Right renal pelvis (tissue), 4 donors: ENCODE results near the gene WDPCP. TPM values are rescaled to one million over a fixed set of nuclear protein-coding genes. Genes with fewer than 3 reads are reported as not detected.
A peak's percentile ranks its signal among the peaks of the same experiment; 100 is the strongest.
"Not testable (repeated sequence)": the region's sequence is repeated elsewhere in the genome, so short reads cannot be mapped to it uniquely, and the experiment has no call there.

Experiments
- DNase-seq, 4 donors: peaks; one replicate each; pipeline ENCODE4 v3.0.0-alpha.2; 2013; ENCODE audit warnings: low read depth in 4 of 4, low spot score in 3 of 4, missing footprints in 1 of 4
- polyA plus RNA-seq, 4 donors: library from polyadenylated mRNA; unstranded; fragments of 120-200 nt; gene quantifications; one replicate each; pipeline ENCODE4 v1.2.1, GENCODE V29; 2013; ENCODE audit not compliant: insufficient read length in 4 of 4

WDPCP gene
- polyA plus RNA-seq, 4 donors = 11.1 to 14.4 (median 13.1) TPM

DNA sequence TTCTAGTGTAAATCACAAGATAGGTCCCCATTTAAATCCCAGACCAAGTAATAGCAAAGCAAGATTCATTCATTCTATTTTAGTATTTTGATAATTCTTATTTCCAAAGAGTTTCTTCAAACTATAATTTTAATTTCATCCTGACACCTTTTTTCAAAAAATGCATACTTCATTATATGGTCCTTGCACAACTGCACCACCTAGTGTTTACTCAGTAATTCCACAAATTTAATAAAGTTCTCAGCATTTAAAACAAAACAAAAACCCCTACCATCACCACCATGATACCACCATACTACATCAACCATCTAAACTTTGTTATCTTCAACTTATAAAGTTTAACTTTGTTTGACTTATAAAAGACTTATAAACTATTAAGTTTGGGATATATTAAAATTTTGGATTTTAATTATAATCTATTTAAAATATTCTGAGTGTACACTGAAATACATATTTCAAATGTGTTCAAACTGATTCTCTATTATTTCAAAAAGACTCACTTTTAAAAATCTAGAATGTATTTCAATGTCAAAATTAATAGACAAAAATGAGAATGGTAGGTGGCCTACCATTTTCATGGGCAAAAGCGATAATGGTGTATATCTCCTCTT is 44.2 kb downstream of the WDPCP start:
- DNase-seq = no peak

DNA sequence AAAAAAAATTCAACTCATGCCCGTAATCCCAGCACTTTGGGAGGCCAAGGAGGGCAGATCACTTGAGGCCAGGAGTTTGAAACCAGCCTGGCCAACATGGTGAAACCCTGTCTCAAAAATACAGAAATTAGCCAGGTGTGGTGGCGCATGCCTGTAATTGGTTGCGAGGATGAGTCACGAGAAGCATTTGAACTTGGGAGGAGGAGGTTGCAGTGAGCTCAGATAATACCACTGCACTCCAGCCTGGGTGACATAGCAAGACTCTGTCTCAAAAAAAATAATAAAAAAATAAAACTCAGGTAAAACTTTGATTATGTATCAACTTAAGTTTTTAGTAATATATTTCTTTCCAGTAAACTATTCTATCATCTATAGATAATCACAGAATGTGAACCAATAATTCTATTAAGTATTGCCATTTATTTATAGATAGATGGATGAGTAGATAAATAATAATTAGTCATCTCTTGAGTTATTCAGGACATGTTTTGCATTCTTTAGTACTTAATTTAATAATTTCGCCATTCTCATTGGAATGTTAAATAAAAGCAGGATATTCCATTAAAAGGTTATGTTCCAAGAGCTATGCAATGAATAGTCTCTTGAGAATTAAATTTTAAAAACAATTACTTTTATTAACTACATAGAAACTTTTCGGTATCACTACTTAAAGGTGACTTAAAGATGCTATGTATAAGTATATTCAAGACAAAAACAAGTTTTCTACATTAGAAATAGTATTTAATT is 48.7 kb downstream of the WDPCP start:
- DNase-seq = no peak

- DNase-seq = no peak
These were observed 49.9 kb downstream of the WDPCP start for GRCh38 chr2:63538390-63538789.

DNA sequence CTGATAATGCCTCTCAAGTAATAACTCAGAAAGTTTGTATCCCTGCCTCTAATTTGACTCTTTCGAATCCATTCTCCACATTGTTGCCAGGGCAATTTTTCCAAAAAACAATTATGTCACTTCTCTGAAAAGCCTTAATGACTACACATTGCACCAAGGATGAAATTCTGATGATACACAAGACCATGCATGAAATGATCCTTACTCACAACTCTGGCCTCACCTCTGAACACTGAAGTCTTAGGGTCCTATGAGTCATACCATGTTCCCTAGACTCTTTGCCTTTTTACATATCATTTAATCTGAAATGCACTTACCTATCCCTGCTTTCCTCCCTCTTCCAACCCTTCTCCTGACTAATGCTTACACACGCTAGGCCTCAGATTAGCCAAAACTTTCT is 51.0 kb downstream of the WDPCP start:
- DNase-seq = no peak

- DNase-seq = no peak
These were observed 57.5 kb downstream of the WDPCP start for GRCh38 chr2:63530704-63531279.

GRCh38 chr2:63525905-63526304 is 62.4 kb downstream of the WDPCP start:
- DNase-seq = no peak

GRCh38 chr2:63522950-63523349 is 65.3 kb downstream of the WDPCP start:
- no peak for DNase-seq

GRCh38 chr2:63520793-63521192 is 67.5 kb downstream of the WDPCP start:
- no peak for DNase-seq

GRCh38 chr2:63514781-63515180 is 73.5 kb downstream of the WDPCP start:
- no peak for DNase-seq

DNA sequence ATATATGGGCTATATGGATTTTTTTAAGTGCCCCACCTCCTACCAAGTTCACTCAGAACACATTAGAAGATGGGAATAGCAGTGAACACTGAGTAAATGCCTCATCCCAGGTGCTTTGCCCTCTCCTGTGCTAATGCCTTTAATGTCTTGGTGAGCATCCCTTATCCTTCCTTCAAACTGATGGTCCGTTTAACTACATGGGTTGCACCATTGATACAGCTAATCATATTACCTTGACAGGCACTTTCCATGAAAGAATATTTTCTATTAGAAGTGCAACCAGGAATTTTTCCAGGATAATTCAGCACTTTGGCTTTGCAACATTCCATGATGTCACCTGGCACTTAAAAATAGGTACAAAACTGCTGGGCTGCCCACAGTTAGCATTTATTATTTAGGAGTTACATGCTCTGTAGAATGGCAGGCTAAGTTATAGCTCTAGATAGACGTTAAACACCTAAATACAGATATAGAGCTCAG is 74.0 kb downstream of the WDPCP start:
- DNase-seq = no peak

DNA sequence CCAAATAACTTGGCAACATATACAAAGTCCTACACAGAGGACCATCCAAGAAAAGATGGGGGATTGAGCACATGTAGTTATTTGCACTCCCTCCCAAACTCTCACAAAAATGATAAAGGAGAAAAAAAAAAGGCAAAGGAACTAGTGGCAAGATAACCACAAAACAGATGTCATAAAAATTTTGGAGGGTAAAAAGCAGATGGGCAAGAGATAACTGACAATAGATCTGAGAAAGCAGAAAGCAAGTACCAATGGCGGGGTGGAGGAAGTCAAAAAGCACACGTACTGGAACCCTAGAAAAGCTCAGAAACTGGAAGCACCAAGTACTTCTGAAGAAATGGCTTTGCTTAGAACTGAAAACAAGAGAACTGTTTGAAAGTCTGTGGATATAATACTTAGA is 82.0 kb downstream of the WDPCP start:
- DNase-seq = no peak

DNA sequence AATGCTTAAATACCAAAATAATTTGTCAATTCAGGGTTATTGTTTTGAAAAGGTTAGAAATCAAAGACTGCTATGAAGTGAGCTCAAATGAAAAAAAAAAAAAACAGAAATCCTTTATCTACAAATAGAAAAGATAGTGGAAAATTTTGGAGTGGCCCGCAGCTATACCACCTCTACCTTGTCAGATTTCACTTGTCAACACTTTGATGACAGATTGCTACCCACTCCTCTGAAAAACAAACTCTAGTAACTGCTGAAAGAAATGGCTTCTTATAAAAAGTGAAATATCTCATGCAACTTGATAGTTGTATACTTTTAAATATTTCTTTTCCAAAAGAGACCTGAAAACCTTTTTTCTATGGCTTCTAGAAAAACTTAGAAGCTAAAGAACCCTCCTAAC is 84.5 kb downstream of the WDPCP start:
- DNase-seq = no peak

DNA sequence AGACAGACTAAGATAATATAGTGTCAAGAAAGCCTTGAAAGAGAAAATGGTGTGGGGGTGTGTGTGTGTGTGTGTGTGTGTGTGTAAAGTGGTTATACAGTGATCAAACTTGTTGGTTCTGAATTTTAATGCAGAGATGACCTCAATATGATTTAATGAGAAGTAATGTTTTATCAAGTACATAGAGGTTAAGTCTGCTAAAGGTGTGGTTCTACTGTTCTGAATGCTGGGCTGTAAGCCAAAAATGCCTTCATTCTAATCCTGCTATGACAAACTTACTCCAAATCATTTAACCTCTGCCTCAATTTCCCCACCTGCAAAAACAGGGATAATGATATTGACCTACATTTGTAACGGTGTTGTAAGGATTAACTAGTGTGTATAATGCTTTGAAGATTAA is 87.9 kb downstream of the WDPCP start:
- no peak for DNase-seq

DNA sequence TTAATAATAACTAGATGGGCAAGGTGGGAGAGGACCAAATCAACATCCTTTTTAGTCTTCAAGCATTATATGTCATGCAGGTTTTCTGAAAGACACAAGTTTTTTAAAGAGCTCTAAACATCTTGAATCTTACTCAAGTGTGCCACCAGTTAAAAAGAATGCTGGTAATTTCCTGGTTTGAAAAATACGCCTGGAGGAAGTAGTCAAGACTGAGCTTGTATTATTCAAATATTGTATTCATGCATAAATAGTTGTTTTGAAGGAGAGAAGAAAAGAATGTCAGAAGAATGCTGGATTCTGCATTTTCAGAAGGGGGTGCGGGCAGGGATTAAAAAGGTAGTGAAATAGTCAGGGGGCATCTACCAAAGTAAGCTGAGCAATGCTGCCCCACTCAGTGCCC is 90.7 kb downstream of the WDPCP start:
- no peak for DNase-seq

- no peak for DNase-seq
These were observed 93.3 kb downstream of the WDPCP start for GRCh38 chr2:63494968-63495367.

- DNase-seq = no peak
These were observed 94.2 kb downstream of the WDPCP start for GRCh38 chr2:63494100-63494499.

DNA sequence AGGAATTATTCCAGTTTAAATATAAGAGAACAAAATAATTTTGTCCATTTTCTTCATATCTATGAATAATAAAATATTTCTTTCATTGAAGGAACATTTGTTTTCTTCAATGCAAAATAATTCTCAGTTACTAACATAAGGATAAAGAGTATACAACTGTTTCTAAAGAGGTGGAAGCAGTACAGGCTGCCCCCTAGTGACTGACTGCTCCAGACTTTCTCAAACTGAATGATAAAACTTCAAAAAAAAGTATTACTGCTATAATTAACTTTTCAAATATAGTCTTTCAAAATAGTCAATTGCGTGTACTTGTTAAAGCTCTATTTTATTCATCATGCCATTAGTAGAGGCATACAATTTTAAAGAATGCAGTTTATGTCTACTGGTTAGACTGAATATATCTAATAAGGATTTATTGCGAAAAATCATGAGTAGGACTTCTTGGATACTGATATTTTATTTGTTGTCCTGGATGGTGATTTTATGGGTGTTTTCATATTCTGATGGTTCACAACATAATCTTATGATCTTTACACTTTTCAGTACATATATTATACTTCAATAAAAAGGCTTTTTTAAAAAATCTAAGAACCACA is 100.1 kb downstream of the WDPCP start:
- DNase-seq = peak in 3 of 4 donors; percentile 7 to 23 (median 10)

DNA sequence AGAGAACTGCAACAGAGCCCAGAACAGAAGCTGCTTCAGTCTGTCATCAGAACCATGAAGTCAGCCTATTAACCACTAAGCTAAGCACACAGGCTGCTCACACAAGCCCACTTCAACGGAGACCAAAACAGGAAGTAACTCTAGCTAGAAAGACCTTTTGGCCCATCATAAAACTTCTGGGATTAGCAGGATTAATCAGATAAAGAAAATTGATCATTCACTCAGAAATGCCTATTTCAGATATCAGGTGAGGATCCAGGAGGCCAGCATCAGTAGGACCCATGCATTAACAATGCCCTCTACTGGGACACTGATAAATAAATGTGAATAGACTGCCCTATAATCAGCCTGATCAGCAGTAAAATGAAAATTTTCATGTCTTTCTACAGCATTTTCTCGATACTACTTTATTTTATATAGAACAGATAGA is 101.4 kb downstream of the WDPCP start:
- no peak for DNase-seq

DNA sequence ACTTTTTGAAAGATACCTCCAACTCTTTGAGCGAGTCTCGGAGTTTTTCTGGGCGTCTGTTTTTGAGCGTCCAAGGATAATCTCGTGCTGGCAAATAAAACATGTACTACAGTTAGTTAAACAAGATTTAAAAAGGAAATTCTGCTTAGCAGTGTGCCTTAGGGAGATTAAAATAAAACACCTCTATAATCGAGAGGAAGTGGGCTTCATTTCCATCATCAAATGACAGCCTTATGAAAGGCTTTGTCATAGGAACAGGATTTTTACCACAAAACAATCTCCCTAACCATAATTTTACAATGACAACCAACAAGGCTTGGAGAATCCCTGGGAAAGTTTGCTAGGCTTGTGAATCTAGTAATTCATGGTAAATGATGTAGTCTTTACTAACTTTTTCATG is 103.4 kb downstream of the WDPCP start:
- no peak for DNase-seq

GRCh38 chr2:63484481-63484880 is 103.8 kb downstream of the WDPCP start:
- DNase-seq = no peak

DNA sequence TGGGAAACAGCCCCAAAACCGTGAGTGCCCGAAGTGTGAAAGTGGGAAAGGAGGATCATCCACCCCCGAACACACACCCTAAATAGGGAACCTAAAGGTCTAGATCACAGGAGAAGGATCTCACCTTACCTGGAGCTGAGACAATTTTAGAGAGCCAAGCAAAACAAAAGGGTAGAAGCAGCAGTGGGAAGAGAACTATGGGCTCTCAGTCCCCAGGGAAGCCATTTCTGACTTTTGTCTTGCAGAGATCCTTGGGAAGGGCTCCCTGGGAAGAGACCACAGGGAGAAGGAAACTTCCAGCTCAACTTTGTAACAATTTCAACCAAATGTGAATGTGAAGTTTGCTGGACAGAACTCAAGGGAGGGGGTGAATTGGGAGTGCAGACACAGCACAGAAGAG is 110.6 kb downstream of the WDPCP start:
- DNase-seq = no peak

DNA sequence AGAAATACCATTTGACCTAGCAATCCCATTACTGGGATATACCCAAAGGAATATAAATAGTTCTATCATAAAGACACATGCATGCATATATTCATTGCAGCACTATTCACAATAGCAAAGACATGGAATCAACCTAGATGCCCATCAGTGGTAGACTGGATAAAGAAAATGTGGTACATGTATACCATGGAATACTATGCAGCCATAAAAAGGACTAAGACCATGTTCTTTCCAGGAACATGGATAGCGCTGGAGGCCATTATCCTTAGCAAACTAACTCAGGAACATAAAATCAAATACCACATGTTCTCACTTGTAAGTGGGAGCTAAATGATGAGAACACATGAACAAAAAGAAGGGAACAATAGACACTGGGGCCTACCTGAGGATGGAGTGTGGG is 119.0 kb downstream of the WDPCP start:
- DNase-seq = not testable (repeated sequence)
